Esophagus squamous epithelium (tissue), 4 donors: ENCODE results near the gene IRGM.

Experiments
- CTCF ChIP-seq, 6 experiments: fragments of 450-650 bp in 4 of 6; fragments of 200-600 bp in 2 of 6; sonication (generic) in 2 of 6; IDR thresholded peaks; one replicate each; pipeline ENCODE4 v1.5.1; 2016 to 2019; ENCODE audit warnings: antibody characterized with exemption in 6 of 6, mild to moderate bottlenecking in 4 of 6, moderate library complexity in 4 of 6
- POLR2A ChIP-seq, 4 donors: fragments of 450-650 bp; IDR thresholded peaks; one replicate each; pipeline ENCODE4 v1.6.1; 2017; ENCODE audit warnings: antibody characterized with exemption in 4 of 4, mild to moderate bottlenecking in 4 of 4, moderate library complexity in 3 of 4

- TF ChIP-seq CTCF (IDR thresholded peaks at IDR 0.05) (no peak), POLR2A (IDR thresholded peaks at IDR 0.05) (no peak)
Observed at GRCh38 chr5:150836703-150837102, 9.6 kb upstream of the IRGM start.
